Astrocyte (in vitro differentiated cells and primary cell): ENCODE results near the gene VIPR1. TPM values are rescaled to one million over a fixed set of nuclear protein-coding genes. Genes with fewer than 3 reads are reported as not detected.

Experiments used
- DNase-seq: peaks from one replicate; pipeline ENCODE4 v3.0.0-alpha.2; 2010; ENCODE audit warnings: low read depth
- FAIRE-seq: peaks from 2 replicates; lab custom pipeline; 2011; peaks lifted over from hg19 to GRCh38; lab: Jason Lieb, UNC
- H2AFZ ChIP-seq: 2 replicates; pipeline ENCODE4 v1.6.0; 2012; ENCODE audit warnings: low read depth, low read length, inconsistent platforms
- H3K27ac ChIP-seq: 2 replicates; pipeline ENCODE4 v1.5.1; 2011; ENCODE audit warnings: low read depth, low read length, inconsistent platforms
- H3K27me3 ChIP-seq: 2 replicates; pipeline ENCODE4 v1.6.0; 2011; ENCODE audit warnings: low read length, inconsistent platforms; ENCODE audit not compliant: insufficient read depth
- H3K36me3 ChIP-seq: 2 replicates; pipeline ENCODE4 v1.5.1; 2011; ENCODE audit warnings: low read length, inconsistent platforms; ENCODE audit not compliant: insufficient read depth
- H3K4me1 ChIP-seq: 2 replicates; pipeline ENCODE4 v1.5.1; 2011; ENCODE audit warnings: low read length, inconsistent platforms; ENCODE audit not compliant: insufficient read depth
- H3K4me2 ChIP-seq: 2 replicates; pipeline ENCODE4 v1.6.0; 2012; ENCODE audit warnings: low read length, inconsistent platforms
- H3K4me3 ChIP-seq: 2 replicates; pipeline ENCODE4 v1.5.1; 2011; ENCODE audit warnings: low read depth, mild to moderate bottlenecking, low read length, inconsistent platforms; ENCODE audit not compliant: insufficient read depth
- H3K79me2 ChIP-seq: 2 replicates; pipeline ENCODE4 v1.6.0; 2012; ENCODE audit warnings: mild to moderate bottlenecking, low read length, inconsistent platforms; ENCODE audit not compliant: insufficient read depth
- H3K9ac ChIP-seq: 2 replicates; pipeline ENCODE4 v1.6.0; 2012; ENCODE audit warnings: mild to moderate bottlenecking, low read length, inconsistent platforms
- H3K9me3 ChIP-seq: 2 replicates; pipeline ENCODE4 v1.5.1; 2012; ENCODE audit warnings: low read depth, mild to moderate bottlenecking, low read length, inconsistent platforms; ENCODE audit not compliant: insufficient read depth
- H4K20me1 ChIP-seq: 2 replicates; pipeline ENCODE4 v1.6.0; 2012; ENCODE audit warnings: low read length, inconsistent platforms; ENCODE audit not compliant: insufficient read depth
- H3K27ac Mint-ChIP-seq: one replicate; pipeline ENCODE4 v1.8.0; 2021; ENCODE audit warnings: mild to moderate bottlenecking, mixed read lengths; ENCODE audit not compliant: unreplicated experiment
- H3K27me3 Mint-ChIP-seq: one replicate; pipeline ENCODE4 v1.8.0; 2021; ENCODE audit warnings: low read depth, mixed read lengths; ENCODE audit not compliant: unreplicated experiment
- H3K36me3 Mint-ChIP-seq: one replicate; pipeline ENCODE4 v1.8.0; 2021; ENCODE audit warnings: low read depth, mixed read lengths; ENCODE audit not compliant: unreplicated experiment
- H3K4me1 Mint-ChIP-seq: one replicate; pipeline ENCODE4 v1.8.0; 2021; ENCODE audit warnings: low read depth, mixed read lengths; ENCODE audit not compliant: unreplicated experiment
- H3K4me3 Mint-ChIP-seq: one replicate; pipeline ENCODE4 v1.8.0; 2021; ENCODE audit warnings: mild to moderate bottlenecking, moderate library complexity, mixed read lengths; ENCODE audit not compliant: unreplicated experiment
- H3K9me3 Mint-ChIP-seq: one replicate; pipeline ENCODE4 v1.8.0; 2021; ENCODE audit warnings: mild to moderate bottlenecking, mixed read lengths; ENCODE audit not compliant: unreplicated experiment
- CTCF ChIP-seq: IDR thresholded peaks from 2 replicates; pipeline ENCODE4 v1.5.1; 2011; ENCODE audit warnings: low read depth, mild to moderate bottlenecking, inconsistent platforms, low read length, moderate library complexity; ENCODE audit not compliant: insufficient read depth
- EZH2 ChIP-seq: IDR thresholded peaks from 2 replicates; pipeline ENCODE4 v1.6.1; 2012; ENCODE audit warnings: mild to moderate bottlenecking, low read length, inconsistent platforms; ENCODE audit not compliant: insufficient read depth
- total RNA-seq: library from RNA; stranded (reverse); gene quantifications from 2 replicates; pipeline ENCODE4 v1.2.1, GENCODE V29; 2021

Gene VIPR1
- total RNA-seq, 1 donor from 2014 or later: 0.68 TPM

GRCh38 chr3:42476225-42477125 is 26.0 kb upstream of the VIPR1 start:
- H3K27me3 ChIP-seq: peaks cover 2% of the 10 kb centered on the region
- DNase-seq: no peak
- H3K9me3 ChIP-seq: no peaks in the 10 kb centered on the region
- H3K36me3 Mint-ChIP-seq: peaks cover 5% of the 10 kb centered on the region
- peaks cover 10% of the 10 kb centered on the region for H3K9me3 Mint-ChIP-seq
- H3K4me1 Mint-ChIP-seq: no peaks in the 10 kb centered on the region
- no peak overlapping the region for H3K27ac ChIP-seq
- H3K27ac Mint-ChIP-seq: no peak overlapping the region
- H4K20me1 ChIP-seq: no peaks in the 10 kb centered on the region
- H3K4me2 ChIP-seq: no peak overlapping the region
- H3K4me3 Mint-ChIP-seq: no peak overlapping the region
- H3K79me2 ChIP-seq: no peaks in the 10 kb centered on the region
- peaks cover 54% of the 10 kb centered on the region for H3K27me3 Mint-ChIP-seq
- no peaks in the 10 kb centered on the region for H3K4me1 ChIP-seq
- FAIRE-seq: no peak
- TF ChIP-seq CTCF (no peak), EZH2 (no peak)
- no peak overlapping the region for H3K9ac ChIP-seq
- no peak overlapping the region for H3K4me3 ChIP-seq
- no peak overlapping the region for H2AFZ ChIP-seq
- H3K36me3 ChIP-seq: no peaks in the 10 kb centered on the region

- FAIRE-seq: no peak
- H3K4me1 ChIP-seq: no peaks in the 10 kb centered on the region
- TF ChIP-seq CTCF: no peak
- no peak for TF ChIP-seq EZH2
- Mint-ChIP-seq H3K36me3 (peaks cover 5% of the 10 kb centered on the region), H3K4me3 (no peak overlapping the region), H3K27ac (no peak overlapping the region), H3K9me3 (peaks cover 16% of the 10 kb centered on the region), H3K27me3 (peaks cover 51% of the 10 kb centered on the region), H3K4me1 (no peaks in the 10 kb centered on the region)
- H3K27me3 ChIP-seq: peaks cover 2% of the 10 kb centered on the region
- no peak overlapping the region for H3K4me2 ChIP-seq
- H3K79me2 ChIP-seq: no peaks in the 10 kb centered on the region
- no peaks in the 10 kb centered on the region for H3K9me3 ChIP-seq
- no peaks in the 10 kb centered on the region for H3K36me3 ChIP-seq
- H3K4me3 ChIP-seq: no peak overlapping the region
- no peaks in the 10 kb centered on the region for H4K20me1 ChIP-seq
- DNase-seq: no peak
- no peak overlapping the region for H3K9ac ChIP-seq
- H2AFZ ChIP-seq: no peak overlapping the region
- no peak overlapping the region for H3K27ac ChIP-seq
Measured at GRCh38 chr3:42477696-42478095, 24.7 kb upstream of the VIPR1 start.

DNA sequence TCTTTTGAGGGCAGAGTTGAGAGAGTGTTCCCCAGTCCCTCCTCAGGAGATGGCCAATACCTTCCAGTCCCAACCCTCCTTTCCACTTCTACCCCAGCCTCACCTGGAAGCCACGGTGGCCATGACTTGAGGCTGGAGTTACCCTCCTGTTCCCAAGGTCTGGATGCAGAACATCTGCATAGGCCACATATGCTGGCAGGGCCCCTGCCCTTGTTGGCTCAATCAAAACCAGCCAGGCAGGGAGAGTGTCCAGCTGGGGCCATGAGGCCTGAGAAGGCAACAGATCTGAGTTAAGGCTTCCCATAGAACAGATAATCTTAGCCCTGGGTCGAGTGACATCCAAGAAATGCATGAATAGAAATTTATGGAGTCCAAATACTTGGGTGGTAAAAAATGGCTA is 23.6 kb upstream of the VIPR1 start:
- H3K4me1 Mint-ChIP-seq: no peaks in the 10 kb centered on the region
- no peak overlapping the region for H2AFZ ChIP-seq
- no peaks in the 10 kb centered on the region for H3K9me3 ChIP-seq
- H3K79me2 ChIP-seq: no peaks in the 10 kb centered on the region
- no peak overlapping the region for H3K27ac ChIP-seq
- H3K27me3 ChIP-seq: peaks cover 2% of the 10 kb centered on the region
- peaks cover 18% of the 10 kb centered on the region for H3K9me3 Mint-ChIP-seq
- H3K4me2 ChIP-seq: no peak overlapping the region
- peaks cover 40% of the 10 kb centered on the region for H3K27me3 Mint-ChIP-seq
- no peak overlapping the region for H3K27ac Mint-ChIP-seq
- H4K20me1 ChIP-seq: no peaks in the 10 kb centered on the region
- H3K9ac ChIP-seq: no peak overlapping the region
- FAIRE-seq (no peak), DNase-seq (no peak)
- no peak overlapping the region for H3K4me3 Mint-ChIP-seq
- H3K36me3 ChIP-seq: no peaks in the 10 kb centered on the region
- peaks cover 3% of the 10 kb centered on the region for H3K36me3 Mint-ChIP-seq
- H3K4me3 ChIP-seq: no peak overlapping the region
- no peaks in the 10 kb centered on the region for H3K4me1 ChIP-seq
- TF ChIP-seq EZH2 (no peak), CTCF (no peak)
